SK-N-SH treated with all-trans-retinoic acid at 6 μM for 48 hours (cell line): Measurements from ENCODE around the gene CEP350.

Experiments used
- ATAC-seq: fragments of 200-7000 bp; cut with Tn5 transposase; 3 replicates; pipeline ENCODE4 v1.9.1; 2020; ENCODE audit warnings: mild to moderate bottlenecking, moderate library complexity
- ARNTL ChIP-seq: fragments of 450-650 bp; formaldehyde crosslinking; IDR thresholded peaks from 2 replicates; pipeline ENCODE4 v1.5.0; 2020; ENCODE audit warnings: low read depth, mild to moderate bottlenecking, moderate library complexity, borderline replicate concordance
- BACH2 ChIP-seq: fragments of 250-450 bp; sonication (Bioruptor Pico); IDR thresholded peaks from 2 replicates; pipeline ENCODE4 v1.9.0; 2021; ENCODE audit warnings: mild to moderate bottlenecking, borderline replicate concordance
- CSDC2 ChIP-seq: fragments of 250-450 bp; sonication (Bioruptor Pico); IDR thresholded peaks from 2 replicates; pipeline ENCODE4 v1.5.0; 2020; ENCODE audit warnings: mild to moderate bottlenecking, moderate library complexity
- ESRRG ChIP-seq: fragments of 250-450 bp; sonication (Bioruptor Pico); IDR thresholded peaks from 2 replicates; pipeline ENCODE4 v1.6.1; 2021; ENCODE audit warnings: mild to moderate bottlenecking
- GLIS3 ChIP-seq: fragments of 250-450 bp; sonication (Bioruptor Pico); IDR thresholded peaks from 2 replicates; pipeline ENCODE4 v1.5.0; 2020; ENCODE audit warnings: mild to moderate bottlenecking, moderate library complexity
- ISL1 ChIP-seq: fragments of 250-450 bp; sonication (Bioruptor Pico); IDR thresholded peaks from 2 replicates; pipeline ENCODE4 v2.1.2; 2022; ENCODE audit warnings: mild to moderate bottlenecking, moderate library complexity
- OSR1 ChIP-seq: fragments of 250-450 bp; sonication (Bioruptor Pico); IDR thresholded peaks from 2 replicates; pipeline ENCODE4 v1.8.0; 2022; ENCODE audit warnings: moderate library complexity, mild to moderate bottlenecking, inconsistent platforms
- PPARA ChIP-seq: fragments of 250-450 bp; sonication (Bioruptor Pico); IDR thresholded peaks from 2 replicates; pipeline ENCODE4 v1.5.0; 2020; ENCODE audit warnings: mild to moderate bottlenecking, borderline replicate concordance
- RARB ChIP-seq: fragments of 250-450 bp; sonication (Bioruptor Pico); IDR thresholded peaks from 2 replicates; pipeline ENCODE4 v1.8.0; 2021; ENCODE audit warnings: mild to moderate bottlenecking, moderate library complexity
- SNAI2 ChIP-seq: fragments of 250-450 bp; sonication (Bioruptor Pico); IDR thresholded peaks from 2 replicates; pipeline ENCODE4 v1.5.0; 2020; ENCODE audit warnings: mild to moderate bottlenecking, moderate library complexity
- TCF4 ChIP-seq: fragments of 250-450 bp; sonication (Bioruptor Pico); IDR thresholded peaks from 2 replicates; pipeline ENCODE4 v1.8.0; 2021; ENCODE audit warnings: mild to moderate bottlenecking, moderate library complexity, borderline replicate concordance
- TOX ChIP-seq: fragments of 250-450 bp; sonication (Bioruptor Pico); IDR thresholded peaks from 2 replicates; pipeline ENCODE4 v1.8.0; 2021; ENCODE audit warnings: mild to moderate bottlenecking, moderate library complexity, borderline replicate concordance
- ZC3H10 ChIP-seq: fragments of 250-450 bp; sonication (Bioruptor Pico); IDR thresholded peaks from 2 replicates; pipeline ENCODE4 v1.5.1; 2021; ENCODE audit warnings: mild to moderate bottlenecking, moderate library complexity
- ZFP3 ChIP-seq: fragments of 250-450 bp; sonication (Bioruptor Pico); IDR thresholded peaks from 2 replicates; pipeline ENCODE4 v1.5.0; 2020; ENCODE audit warnings: mild to moderate bottlenecking, moderate library complexity
- ZFP30 ChIP-seq: fragments of 450-650 bp; formaldehyde crosslinking; IDR thresholded peaks from 2 replicates; pipeline ENCODE4 v1.5.0; 2022; ENCODE audit warnings: mild to moderate bottlenecking, moderate library complexity
- ZNF565 ChIP-seq: fragments of 450-650 bp; formaldehyde crosslinking; conservative IDR thresholded peaks from 2 replicates; pipeline ENCODE4 v1.5.0; 2020; ENCODE audit warnings: low read depth, mild to moderate bottlenecking, moderate library complexity
- ZNF70 ChIP-seq: fragments of 450-650 bp; formaldehyde crosslinking; IDR thresholded peaks from 2 replicates; pipeline ENCODE4 v1.5.0; 2020; ENCODE audit warnings: mild to moderate bottlenecking, moderate library complexity
- ZNF8 ChIP-seq: fragments of 450-650 bp; formaldehyde crosslinking; IDR thresholded peaks from 2 replicates; pipeline ENCODE4 v1.5.0; 2020; ENCODE audit warnings: mild to moderate bottlenecking, moderate library complexity
- TF ChIP-seq, protein P1 (sequence below): fragments of 250-450 bp; sonication (Bioruptor Pico); IDR thresholded peaks from 2 replicates; pipeline ENCODE4 v1.8.0; 2021; ENCODE audit warnings: low read depth, mild to moderate bottlenecking, moderate library complexity, borderline replicate concordance
- TF ChIP-seq, protein P2 (sequence below): fragments of 250-450 bp; sonication (Bioruptor Pico); IDR thresholded peaks from 2 replicates; pipeline ENCODE4 v1.5.1; 2021; ENCODE audit warnings: mild to moderate bottlenecking, moderate library complexity
- TF ChIP-seq, protein P3 (sequence below): fragments of 250-450 bp; sonication (Bioruptor Pico); IDR thresholded peaks from 2 replicates; pipeline ENCODE4 v1.8.0; 2020; ENCODE audit warnings: mild to moderate bottlenecking, moderate library complexity, borderline replicate concordance
- TF ChIP-seq, protein P4 (sequence below): fragments of 250-450 bp; sonication (Bioruptor Pico); IDR thresholded peaks from 2 replicates; pipeline ENCODE4 v1.5.0; 2020; ENCODE audit warnings: mild to moderate bottlenecking, moderate library complexity

The CEP350 gene

DNA sequence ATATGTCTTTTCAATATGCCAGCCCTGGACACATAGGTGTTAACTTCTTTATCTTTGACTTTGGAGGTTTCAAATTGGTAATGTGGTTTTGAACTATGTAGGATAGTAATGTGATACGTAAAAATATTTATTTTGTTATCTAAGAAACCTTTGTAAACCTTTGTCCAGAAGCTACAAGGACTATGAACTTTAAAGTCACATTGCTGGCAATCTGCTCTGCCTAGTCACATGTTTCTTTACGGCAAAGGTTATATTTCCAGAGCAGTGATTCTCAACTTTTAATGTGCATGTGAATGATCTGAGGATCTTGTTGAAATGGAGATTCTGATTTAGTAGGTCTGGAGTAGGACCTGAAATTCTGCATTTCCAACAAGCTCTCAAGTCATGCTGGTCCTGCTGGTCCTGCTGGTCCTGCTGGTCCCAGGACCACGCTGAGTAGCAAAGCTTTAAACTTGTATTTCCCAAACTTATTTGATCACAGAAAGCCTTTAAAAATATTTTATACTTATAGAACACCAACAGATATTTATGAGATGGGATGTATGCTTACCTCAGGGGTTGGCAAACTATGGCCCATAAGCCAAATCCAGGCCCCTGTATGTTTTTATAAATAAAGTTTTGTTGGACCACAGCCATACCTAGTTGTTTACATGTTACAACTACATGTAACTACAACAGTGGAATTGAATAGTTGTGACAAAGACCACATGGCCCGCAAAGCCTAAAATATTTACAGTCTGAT is 142.1 kb downstream of the CEP350 start:
- TF ChIP-seq TOX (CRISPR knock-in tag) (no peak), ZNF8 (no peak), RARB (CRISPR knock-in tag) (no peak), ZFP3 (CRISPR knock-in tag) (no peak), ZNF70 (CRISPR knock-in tag) (no peak), ZFP30 (CRISPR knock-in tag) (no peak), ZNF565 (CRISPR knock-in tag) (no peak), TCF4 (no peak), PPARA (CRISPR knock-in tag) (no peak), ARNTL (CRISPR knock-in tag) (no peak), ISL1 (CRISPR knock-in tag) (no peak), OSR1 (CRISPR knock-in tag) (no peak), SNAI2 (CRISPR knock-in tag) (no peak), ESRRG (CRISPR knock-in tag) (no peak), ZC3H10 (no peak), BACH2 (CRISPR knock-in tag) (no peak)
- TF ChIP-seq, protein P1, sequence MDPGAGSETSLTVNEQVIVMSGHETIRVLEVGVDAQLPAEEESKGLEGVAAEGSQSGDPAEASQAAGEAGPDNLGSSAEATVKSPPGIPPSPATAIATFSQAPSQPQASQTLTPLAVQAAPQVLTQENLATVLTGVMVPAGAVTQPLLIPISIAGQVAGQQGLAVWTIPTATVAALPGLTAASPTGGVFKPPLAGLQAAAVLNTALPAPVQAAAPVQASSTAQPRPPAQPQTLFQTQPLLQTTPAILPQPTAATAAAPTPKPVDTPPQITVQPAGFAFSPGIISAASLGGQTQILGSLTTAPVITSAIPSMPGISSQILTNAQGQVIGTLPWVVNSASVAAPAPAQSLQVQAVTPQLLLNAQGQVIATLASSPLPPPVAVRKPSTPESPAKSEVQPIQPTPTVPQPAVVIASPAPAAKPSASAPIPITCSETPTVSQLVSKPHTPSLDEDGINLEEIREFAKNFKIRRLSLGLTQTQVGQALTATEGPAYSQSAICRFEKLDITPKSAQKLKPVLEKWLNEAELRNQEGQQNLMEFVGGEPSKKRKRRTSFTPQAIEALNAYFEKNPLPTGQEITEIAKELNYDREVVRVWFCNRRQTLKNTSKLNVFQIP (CRISPR knock-in tag), result no peak
- TF ChIP-seq, protein P2, sequence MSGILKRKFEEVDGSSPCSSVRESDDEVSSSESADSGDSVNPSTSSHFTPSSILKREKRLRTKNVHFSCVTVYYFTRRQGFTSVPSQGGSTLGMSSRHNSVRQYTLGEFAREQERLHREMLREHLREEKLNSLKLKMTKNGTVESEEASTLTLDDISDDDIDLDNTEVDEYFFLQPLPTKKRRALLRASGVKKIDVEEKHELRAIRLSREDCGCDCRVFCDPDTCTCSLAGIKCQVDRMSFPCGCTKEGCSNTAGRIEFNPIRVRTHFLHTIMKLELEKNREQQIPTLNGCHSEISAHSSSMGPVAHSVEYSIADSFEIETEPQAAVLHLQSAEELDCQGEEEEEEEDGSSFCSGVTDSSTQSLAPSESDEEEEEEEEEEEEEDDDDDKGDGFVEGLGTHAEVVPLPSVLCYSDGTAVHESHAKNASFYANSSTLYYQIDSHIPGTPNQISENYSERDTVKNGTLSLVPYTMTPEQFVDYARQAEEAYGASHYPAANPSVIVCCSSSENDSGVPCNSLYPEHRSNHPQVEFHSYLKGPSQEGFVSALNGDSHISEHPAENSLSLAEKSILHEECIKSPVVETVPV (CRISPR knock-in tag), result no peak
- TF ChIP-seq, protein P3, sequence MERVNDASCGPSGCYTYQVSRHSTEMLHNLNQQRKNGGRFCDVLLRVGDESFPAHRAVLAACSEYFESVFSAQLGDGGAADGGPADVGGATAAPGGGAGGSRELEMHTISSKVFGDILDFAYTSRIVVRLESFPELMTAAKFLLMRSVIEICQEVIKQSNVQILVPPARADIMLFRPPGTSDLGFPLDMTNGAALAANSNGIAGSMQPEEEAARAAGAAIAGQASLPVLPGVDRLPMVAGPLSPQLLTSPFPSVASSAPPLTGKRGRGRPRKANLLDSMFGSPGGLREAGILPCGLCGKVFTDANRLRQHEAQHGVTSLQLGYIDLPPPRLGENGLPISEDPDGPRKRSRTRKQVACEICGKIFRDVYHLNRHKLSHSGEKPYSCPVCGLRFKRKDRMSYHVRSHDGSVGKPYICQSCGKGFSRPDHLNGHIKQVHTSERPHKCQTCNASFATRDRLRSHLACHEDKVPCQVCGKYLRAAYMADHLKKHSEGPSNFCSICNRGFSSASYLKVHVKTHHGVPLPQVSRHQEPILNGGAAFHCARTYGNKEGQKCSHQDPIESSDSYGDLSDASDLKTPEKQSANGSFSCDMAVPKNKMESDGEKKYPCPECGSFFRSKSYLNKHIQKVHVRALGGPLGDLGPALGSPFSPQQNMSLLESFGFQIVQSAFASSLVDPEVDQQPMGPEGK (CRISPR knock-in tag), result no peak
- TF ChIP-seq, protein P4, sequence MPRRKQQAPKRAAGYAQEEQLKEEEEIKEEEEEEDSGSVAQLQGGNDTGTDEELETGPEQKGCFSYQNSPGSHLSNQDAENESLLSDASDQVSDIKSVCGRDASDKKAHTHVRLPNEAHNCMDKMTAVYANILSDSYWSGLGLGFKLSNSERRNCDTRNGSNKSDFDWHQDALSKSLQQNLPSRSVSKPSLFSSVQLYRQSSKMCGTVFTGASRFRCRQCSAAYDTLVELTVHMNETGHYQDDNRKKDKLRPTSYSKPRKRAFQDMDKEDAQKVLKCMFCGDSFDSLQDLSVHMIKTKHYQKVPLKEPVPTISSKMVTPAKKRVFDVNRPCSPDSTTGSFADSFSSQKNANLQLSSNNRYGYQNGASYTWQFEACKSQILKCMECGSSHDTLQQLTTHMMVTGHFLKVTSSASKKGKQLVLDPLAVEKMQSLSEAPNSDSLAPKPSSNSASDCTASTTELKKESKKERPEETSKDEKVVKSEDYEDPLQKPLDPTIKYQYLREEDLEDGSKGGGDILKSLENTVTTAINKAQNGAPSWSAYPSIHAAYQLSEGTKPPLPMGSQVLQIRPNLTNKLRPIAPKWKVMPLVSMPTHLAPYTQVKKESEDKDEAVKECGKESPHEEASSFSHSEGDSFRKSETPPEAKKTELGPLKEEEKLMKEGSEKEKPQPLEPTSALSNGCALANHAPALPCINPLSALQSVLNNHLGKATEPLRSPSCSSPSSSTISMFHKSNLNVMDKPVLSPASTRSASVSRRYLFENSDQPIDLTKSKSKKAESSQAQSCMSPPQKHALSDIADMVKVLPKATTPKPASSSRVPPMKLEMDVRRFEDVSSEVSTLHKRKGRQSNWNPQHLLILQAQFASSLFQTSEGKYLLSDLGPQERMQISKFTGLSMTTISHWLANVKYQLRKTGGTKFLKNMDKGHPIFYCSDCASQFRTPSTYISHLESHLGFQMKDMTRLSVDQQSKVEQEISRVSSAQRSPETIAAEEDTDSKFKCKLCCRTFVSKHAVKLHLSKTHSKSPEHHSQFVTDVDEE (CRISPR knock-in tag), result no peak
- ATAC-seq, result no peak

DNA sequence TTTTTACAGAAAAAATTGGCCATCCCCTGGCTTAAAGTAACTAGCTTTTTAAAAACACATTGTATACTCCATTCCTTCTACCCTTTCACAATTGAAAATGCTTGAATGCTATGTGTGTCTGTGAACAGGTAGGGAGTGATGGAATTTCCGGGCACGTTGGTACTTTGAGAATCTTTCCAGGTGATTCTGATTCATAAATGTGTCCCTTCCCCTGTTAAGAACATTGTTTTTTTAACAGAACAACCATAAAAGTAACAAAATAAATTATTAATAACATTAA is 142.7 kb downstream of the CEP350 start:
- no peak for ATAC-seq
- TF ChIP-seq CSDC2 (CRISPR knock-in tag), result no peak
- TF ChIP-seq, protein P3 (CRISPR knock-in tag), result no peak

DNA sequence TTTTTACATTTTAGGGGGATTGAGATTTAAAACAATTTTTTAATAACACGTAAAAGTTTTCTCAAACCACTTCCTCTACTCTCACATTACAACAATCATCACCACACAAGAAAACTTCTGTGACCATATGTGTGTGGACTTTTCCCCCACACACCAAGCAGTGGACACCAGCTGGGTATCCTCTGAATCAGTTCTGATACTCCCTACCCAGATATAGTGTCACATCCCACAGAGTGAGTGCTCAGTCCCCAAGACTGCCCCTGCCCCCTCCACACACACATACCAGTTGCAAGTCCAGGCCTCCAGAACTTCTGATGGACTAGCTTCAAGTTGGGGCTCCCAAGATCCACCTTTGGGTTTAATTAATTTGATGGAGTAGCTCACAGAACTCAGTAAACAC is 146.8 kb downstream of the CEP350 start:
- no peak for ATAC-seq
- no peak for TF ChIP-seq ESRRG (CRISPR knock-in tag)
- TF ChIP-seq, protein P4 (CRISPR knock-in tag), result no peak
- TF ChIP-seq, protein P3 (CRISPR knock-in tag), result no peak
- TF ChIP-seq GLIS3, result no peak
- no peak for TF ChIP-seq ZNF565 (CRISPR knock-in tag)
- TF ChIP-seq RARB (CRISPR knock-in tag), result no peak
- TF ChIP-seq ZC3H10, result no peak
- no peak for TF ChIP-seq ZFP30 (CRISPR knock-in tag)
- TF ChIP-seq, all 23 proteins: peak for 0
